ENCODE results near the gene PPM1N.

Gene PPM1N

GRCh38 chr19:45471111-45471930 lies 26.9 kb upstream of the PPM1N start:
- DNase-seq = no peak

GRCh38 chr19:45471931-45472562 lies 26.2 kb upstream of the PPM1N start:
- no peak for DNase-seq

GRCh38 chr19:45472563-45473366 lies 25.5 kb upstream of the PPM1N start:
- DNase-seq = no peak

GRCh38 chr19:45473367-45473681 lies 24.9 kb upstream of the PPM1N start:
- DNase-seq = no peak

DNA sequence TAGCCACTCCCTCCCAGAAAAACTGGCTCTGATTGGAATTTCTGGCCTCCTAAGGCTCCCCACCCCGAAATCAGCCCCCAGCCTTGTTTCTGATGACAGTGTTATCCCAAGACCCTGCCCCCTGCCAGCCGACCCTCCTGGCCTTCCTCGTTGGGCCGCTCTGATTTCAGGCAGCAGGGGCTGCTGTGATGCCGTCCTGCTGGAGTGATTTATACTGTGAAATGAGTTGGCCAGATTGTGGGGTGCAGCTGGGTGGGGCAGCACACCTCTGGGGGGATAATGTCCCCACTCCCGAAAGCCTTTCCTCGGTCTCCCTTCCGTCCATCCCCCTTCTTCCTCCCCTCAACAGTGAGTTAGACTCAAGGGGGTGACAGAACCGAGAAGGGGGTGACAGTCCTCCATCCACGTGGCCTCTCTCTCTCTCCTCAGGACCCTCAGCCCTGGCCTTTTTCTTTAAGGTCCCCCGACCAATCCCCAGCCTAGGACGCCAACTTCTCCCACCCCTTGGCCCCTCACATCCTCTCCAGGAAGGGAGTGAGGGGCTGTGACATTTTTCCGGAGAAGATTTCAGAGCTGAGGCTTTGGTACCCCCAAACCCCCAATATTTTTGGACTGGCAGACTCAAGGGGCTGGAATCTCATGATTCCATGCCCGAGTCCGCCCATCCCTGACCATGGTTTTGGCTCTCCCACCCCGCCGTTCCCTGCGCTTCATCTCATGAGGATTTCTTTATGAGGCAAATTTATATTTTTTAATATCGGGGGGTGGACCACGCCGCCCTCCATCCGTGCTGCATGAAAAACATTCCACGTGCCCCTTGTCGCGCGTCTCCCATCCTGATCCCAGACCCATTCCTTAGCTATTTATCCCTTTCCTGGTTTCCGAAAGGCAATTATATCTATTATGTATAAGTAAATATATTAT lies 24.3 kb upstream of the PPM1N start:
- DNase-seq = no peak

- DNase-seq = no peak
Measured at GRCh38 chr19:45474606-45475521, 23.4 kb upstream of the PPM1N start.

GRCh38 chr19:45475537-45476291 lies 22.5 kb upstream of the PPM1N start:
- DNase-seq = no peak

GRCh38 chr19:45476304-45476703 lies 21.9 kb upstream of the PPM1N start:
- no peak for DNase-seq

- no peak for DNase-seq
Measured at GRCh38 chr19:45477186-45477585, 21.1 kb upstream of the PPM1N start.

DNA sequence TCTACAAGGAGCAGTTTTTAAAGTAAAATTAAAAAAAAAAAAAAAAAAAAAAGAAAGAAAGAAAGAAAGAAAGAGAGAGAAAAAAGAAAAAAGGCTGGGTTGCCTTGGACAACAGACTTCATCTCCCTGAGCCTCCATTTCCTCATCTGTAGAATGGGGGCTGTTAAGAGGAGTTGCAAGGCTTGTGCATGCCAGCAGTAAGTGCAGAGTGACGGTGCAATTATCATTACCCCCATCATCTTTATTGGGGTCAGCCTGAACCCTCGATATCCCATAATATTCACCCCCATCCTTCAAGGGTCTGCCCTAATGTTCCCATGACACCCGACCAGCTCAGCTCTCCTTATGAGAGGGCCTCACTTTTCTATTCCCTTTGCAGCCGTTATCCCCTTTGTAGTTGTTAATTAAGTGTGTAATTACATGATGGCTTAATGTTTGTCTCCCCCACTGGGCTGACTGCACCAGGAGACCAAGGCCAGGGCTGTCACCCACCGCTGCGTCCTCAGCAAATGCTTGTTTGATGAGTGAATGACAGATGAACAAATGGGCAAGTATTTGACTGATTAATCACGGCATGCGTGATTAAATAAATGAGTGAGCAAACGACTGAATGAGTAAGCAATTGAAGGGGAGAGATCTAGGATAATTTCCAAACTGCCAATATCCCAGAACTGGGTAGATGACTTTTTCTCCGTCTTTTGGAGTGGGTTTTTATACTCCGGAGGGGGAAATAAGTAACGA lies 20.4 kb upstream of the PPM1N start:
- DNase-seq = peak; percentile 51

DNA sequence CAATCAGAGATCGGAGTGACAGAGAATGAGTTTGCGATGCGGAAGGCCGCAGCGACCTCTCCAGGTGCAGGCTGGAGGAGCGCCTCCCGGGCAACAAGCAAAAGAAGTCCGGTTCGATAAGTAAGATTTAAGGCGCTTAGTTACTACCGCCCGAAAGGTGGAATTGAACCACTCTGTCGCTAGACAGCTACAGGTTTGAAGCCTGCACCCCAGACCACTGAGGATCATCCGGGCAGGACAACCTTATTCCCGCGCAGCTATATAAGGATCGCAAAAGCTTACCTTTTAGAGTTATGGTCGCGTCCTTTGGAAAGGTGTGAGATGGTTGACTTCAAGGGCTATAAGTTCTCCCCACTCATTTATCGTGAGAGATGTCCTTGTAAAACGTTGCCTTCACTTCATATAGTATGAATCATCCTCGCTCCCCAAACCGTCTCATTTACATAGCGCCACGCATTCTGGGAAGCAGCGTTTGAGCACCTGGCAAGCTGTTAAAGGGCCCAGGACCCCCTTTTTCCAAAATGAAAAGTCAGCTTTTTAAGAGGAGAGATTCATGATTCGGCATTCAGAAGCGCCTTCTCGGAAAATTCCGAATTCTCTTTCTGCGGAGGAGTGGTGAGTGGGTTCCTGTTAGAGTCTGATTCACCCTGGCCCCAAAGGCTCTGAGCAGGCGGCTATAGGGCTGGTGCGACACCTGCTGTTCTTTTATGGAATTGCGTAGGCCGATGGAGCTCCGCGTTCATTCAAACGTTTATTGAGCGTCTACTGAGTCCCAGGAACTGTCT lies 19.6 kb upstream of the PPM1N start:
- peak; percentile 93 for DNase-seq

- DNase-seq = no peak
Measured at GRCh38 chr19:45483033-45483432, 15.2 kb upstream of the PPM1N start.

DNA sequence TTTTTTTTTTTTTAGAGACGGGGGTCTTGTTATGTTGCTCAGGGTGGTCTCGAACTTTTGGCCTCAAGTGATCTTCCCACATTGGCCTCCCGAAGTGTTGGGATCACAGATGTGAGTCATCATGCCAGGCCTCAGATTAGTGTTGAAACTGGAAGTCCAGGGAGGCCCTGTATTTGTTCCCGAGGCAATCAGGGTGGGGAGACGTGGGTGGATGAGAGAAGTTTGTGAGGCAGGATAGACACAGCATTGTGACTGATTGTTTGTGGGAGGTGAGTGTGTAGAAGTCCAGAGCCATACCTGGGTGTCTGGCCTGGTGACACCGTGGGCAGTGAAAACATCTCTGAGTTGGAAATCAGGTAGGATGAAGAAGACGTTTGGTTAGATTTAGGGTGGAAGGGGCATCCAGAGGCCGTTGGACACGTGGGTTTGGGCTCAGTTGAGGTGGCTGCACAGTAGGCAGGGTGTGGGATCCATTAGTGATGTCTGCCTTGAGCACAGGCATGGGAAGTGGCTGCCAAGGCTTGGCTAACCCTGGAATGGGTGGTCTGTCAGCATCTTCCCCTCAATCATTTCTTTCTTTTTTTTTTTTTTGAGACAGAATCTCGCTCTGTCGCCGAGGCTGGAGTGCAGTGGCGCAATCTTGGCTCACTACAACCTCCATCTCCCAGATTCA lies 13.8 kb upstream of the PPM1N start:
- no peak for DNase-seq

DNA sequence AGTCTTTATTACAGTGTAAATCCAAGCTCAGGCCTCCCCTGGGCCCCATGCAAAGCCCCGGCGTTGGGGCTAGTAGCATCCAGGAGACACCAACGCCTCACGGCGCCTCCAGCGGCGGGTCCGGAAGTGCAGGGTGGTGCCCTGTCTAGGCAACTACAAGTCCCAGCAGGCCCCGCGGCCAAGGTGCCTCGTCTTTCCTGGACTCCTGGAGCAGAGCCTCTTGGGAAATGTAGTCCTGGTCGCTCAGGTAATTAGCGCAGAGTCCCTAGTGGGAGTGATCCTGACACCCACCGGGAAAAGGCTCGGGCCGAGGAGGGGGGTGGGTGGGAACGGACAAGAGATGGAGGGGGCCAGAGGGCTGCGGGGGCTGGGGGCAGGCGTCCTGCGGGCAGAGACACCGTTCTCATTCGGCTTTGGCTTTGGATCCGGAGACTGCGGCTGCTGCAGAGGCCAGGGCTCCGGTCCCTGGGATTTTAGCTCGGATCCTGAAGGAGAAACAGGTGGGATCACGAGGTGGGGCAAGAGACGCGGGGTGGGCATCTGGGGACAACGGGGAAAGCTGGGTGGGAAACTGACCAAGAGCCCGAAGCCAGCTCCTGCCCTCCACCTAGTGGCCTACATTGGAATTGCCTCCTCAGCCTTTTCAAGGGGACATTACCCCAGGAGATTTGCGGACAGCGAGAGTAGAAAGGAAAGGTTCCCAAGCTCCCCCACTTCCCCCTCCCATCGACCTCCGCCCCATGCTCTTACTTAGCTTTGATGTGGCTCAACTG lies 12.8 kb upstream of the PPM1N start:
- peak; percentile 98 for DNase-seq

DNA sequence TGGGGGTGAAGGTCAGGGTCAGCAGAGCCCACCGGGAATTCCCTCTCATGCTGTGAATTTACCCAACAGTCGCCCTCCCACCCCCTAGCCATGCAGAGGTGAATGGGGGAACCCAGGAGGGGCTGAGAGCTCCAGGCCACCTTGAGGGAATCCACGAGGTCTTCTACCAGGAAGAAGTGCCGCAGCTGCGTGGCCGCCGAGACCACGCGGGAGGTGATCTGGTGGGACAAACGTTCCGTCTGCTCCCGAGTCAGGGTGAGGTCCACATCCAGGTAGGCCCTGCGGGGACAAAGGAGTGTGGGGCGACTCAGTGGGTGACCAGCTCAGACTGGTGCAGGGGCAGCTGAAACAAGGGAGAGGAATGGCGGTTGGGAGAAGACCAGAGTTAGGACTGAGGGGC lies 9.5 kb upstream of the PPM1N start:
- DNase-seq = no peak

DNA sequence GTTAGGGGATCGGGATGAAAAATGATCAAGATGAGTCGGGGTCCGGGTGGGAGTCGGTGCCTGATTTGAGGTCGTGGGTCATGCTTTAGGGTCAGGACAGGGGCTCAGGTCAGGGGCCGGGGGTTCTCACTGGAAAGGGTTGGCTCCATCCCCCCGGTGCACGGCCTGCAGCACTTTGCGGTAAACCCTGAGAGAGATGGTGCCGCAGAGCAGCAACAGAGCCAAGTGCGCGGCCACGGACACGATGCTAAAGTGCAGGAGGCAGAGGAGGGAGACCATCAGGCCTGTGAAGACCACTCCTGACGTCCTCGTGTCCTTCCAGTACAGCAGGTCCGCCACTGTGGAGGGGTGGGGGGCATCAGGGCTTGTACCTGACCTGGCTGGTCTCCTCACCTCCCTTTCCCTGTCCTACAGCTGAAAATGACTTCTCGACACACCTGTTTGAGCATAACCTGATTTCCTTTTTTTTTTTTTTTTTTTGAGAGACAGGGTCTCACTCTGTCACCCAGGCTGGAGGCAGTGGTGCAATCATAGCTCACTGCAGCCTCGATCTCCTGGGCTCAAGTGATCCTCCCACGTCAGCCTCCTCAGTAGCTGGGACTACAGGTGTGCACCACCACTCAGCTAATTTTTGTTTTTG lies 8.9 kb upstream of the PPM1N start:
- no peak for DNase-seq

DNA sequence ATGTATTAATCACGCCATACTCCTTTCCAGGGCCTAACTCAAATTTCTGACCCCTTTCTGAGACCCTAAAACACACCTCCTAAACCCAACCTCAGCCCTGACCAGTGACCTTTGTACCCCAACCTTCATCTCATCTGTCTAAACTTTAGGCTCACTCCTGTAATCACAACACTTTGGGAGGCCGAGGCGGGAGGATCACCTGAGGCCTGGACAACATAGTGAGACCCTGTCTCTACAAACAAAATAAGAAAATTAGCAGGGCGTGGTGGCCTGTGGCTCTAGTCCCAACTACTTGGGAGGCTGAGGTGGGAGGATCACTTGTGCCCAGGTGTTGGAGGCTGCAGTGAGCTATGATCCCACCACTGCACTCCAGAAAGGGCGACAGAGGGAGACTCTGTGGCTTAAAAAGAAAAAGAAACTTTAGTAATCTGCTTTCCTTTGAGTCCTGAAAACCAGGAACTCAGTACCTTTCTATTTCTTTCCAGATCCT lies 6.1 kb upstream of the PPM1N start:
- no peak for DNase-seq

Measured in stimulated activated CD4-positive, alpha-beta T cell treated with anti-CD3 and anti-CD28 coated beads, Interleukin-1b, Interleukin-23, amount 100 ng/mL, for 48 hours (primary cell).